CD4-positive, alpha-beta T cell treated with Interleukin-1 beta for 1 hour (primary cell): ENCODE results near the gene EXD3.
A peak's percentile ranks its signal among the peaks of the same experiment; 100 is the strongest.

Experiments
- DNase-seq, 2 donors: peaks; one replicate each; pipeline ENCODE4 v3.0.0-alpha.2; 2020 to 2022

EXD3 gene

DNA sequence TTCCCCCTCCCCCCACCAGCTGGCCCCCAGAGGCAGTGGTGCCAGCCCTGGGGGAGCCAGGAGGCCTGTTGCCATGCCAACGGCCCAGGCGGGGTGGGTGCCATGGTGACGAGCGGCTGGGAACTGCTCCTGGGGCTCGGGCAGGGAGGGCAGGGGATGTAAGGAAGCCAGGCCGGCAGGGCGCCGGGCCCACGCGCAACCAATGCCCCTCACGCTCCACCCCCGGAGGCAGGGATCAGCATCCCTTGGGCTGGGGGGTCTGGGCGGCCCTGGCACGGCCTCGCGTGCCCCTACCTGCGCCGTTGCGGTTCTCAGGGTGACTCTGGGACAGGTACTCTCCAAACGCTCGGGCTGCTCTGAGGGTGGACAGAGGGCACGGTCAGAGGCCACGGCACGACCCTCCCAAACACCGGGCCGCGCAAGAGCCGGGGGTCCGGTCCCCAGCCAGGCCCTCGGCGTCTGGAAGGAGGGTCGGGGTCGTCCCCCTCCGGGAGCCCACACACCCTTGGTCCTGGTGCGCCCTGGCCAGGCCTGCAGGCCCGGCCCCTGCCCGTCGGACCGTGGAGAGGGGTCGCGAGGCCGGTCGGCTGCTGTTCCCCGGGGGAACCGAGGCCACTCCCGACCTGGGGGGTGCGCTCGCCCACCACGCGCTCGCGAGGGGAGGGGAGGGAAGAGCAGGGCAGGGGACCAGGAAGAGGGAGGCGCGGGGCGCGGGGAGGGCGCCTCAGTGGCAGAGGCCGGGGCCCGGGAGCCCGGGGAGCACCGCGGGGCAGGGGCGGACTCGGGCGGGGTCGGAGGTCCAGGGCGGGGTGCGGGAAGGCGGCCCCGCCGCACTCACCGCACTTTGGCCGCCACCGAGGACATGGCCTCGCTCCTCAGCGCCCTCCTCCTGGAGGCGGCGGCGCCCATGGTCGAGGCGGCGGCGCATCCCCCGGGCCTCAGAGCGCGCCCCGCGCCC, 35.5 kb upstream of the EXD3 start:
- DNase-seq: peak; percentile 31 to 35

- no peak for DNase-seq
These were observed 34.6 kb upstream of the EXD3 start for GRCh38 chr9:137457406-137458193.

DNA sequence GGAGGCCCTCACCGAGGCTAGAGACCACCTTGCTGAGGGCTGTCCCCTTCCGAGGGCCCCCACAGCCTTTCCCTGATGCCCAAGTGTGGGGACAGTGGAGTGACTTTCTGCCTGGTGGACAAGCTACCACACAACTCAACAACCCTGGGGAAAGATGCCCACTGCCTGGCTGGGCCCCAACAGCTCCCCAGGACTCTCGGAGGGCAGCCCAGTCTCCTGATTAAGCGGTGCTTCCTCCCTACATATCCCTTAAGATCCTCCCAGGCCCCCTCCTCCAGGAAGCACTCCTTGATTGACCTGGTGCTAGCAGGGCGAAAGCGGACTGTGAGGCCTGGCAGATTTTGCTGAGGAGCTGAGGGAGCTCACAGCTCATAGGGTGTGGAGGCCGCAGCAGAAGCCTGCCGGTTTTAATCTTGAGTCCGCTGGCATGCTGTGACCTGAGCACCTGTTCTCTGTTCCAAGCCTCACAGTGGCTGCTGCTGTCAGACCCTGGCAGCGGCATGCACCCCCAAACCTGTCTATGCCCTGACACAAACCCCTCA, 34.0 kb upstream of the EXD3 start:
- DNase-seq: no peak

GRCh38 chr9:137456061-137456863, 33.3 kb upstream of the EXD3 start:
- DNase-seq: no peak

DNA sequence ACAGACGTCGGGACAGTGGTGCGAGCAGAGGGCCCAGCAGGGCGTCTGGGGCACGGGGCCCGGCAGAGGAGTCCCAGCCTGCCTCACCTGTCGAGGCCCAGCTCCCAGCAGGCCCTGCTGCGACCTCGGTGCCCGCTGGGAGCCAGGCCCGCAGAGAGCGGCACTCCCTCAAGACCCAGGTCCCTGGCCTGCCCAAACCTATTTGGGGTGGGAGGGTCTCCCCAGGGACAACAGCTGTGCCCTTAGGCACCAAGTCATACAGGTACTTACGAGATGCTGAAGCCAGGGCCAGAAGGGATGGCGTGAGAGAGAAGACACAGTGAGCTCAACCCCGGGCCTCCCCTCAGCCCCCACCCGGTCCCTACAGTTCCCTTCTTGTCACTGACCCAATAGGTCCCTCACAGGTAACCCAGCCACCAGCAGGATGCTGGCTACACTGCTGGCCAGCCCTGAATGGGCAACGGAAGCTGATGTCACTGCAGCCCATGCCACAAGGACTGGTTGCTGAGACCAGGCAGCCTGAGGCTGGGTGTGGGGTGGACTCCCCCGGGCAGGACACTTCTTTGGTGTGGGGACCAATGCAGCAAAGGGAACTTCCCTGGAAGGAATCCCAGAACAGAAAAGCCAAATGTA, 32.5 kb upstream of the EXD3 start:
- no peak for DNase-seq

GRCh38 chr9:137454597-137455358, 31.8 kb upstream of the EXD3 start:
- no peak for DNase-seq

- DNase-seq: peak in 1 of 2 donors; percentile 63
These were observed 31.2 kb upstream of the EXD3 start for GRCh38 chr9:137454145-137454596.

GRCh38 chr9:137453643-137454081, 30.7 kb upstream of the EXD3 start:
- DNase-seq: peak; percentile 63 to 79

GRCh38 chr9:137452761-137453642, 30.0 kb upstream of the EXD3 start:
- no peak for DNase-seq

- DNase-seq: peak in 1 of 2 donors; percentile 31
These were observed 29.2 kb upstream of the EXD3 start for GRCh38 chr9:137452006-137452760.

DNA sequence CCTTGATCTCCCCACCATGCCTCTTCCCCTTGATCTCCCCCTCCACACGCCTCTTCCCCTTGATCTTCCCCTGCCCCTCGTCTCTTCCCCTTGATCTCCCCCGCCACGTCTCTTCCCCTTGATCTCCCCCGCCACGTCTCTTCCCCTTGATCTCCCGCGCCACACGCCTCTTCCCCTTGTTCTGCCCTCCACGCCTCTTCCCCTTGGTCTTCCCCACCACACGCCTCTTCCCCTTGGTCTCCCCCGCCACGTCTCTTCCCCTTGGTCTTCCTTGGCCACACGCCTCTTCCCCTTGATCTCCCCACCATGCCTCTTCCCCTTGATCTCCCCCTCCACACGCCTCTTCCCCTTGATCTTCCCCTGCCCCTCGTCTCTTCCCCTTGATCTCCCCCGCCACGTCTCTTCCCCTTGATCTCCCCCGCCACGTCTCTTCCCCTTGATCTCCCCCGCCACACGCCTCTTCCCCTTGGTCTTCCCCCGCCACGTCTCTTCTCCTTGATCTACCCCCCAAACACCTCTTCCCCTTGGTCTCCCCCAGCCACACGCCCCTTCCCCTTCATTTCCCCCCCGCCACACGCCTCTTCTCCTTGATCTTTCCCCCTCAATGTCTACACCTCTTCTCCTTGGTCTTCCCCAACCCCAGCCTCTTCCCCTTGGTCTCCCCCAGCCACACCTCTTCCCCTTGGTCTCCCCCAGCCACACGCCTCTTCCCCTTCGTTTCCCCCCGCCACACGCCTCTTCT, 28.5 kb upstream of the EXD3 start:
- peak in 1 of 2 donors; percentile 36 for DNase-seq

- DNase-seq: peak; percentile 65 to 76
These were observed 27.7 kb upstream of the EXD3 start for GRCh38 chr9:137450539-137451222.

DNA sequence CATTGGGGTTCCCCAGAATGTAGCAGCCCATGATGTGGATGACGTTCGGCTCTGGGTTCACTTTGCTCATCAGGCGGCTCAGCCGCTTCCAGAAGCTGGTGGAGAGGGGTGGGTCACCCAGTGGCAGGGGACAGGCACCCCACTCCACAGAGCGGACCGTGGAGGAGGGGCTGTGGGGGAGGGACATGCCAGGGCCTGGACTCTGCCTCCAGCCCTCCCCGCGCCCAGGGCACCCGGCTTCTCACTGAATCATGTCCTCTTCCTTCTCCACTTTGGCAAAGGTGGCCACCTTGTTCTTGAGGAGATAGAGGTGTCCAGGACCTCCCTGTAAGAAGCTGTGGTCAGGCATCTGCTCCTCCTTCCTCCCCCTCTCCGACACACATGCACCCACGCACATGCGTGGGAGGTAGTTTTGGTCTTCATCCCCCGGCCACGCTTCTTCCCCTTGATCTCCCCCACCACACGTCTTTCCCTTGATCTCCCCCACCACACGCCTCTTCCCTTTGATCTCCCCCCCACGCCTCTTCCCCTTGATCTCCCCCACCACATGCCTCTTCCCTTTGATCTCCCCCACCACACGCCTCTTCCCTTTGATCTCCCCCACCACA, 27.1 kb upstream of the EXD3 start:
- peak in 1 of 2 donors; percentile 65 for DNase-seq

DNA sequence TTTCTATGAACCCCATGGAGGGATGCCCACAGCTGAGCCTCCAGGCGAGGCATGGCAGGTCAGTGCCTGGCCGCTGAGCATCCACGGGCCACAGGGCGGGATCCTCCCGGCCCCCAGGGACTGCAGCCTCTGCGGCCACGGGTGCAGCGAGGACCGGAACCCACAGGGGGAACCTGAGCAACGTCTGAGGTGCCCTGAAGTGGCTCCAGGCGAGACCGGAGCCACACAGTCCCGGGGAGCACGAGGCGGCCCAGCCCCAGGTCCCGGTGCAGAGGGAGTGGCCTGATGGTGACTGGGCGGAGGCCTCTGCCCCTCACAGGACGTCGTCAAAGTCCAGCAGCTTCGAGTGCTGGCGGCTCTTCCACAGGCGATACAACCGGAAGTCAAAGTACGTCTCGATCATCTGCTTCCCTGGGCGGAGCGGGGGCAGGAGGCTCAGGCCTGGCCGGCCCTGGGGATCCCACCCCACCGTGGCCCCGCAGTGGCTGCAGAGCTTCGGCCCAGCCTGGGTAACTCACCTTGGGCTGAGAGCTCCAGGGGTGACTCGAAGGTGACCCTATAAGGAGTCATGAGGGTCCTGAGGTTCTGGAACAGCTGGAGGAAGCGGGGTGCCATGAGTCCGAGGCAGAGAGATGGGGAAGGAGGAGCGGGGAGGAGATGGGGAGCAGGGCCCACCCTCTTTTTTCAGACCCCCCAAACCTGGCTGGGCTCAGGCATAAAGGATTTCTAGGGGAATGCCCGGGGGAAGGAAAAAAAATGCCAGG, 26.3 kb upstream of the EXD3 start:
- no peak for DNase-seq

GRCh38 chr9:137448602-137448962, 25.6 kb upstream of the EXD3 start:
- DNase-seq: no peak

DNA sequence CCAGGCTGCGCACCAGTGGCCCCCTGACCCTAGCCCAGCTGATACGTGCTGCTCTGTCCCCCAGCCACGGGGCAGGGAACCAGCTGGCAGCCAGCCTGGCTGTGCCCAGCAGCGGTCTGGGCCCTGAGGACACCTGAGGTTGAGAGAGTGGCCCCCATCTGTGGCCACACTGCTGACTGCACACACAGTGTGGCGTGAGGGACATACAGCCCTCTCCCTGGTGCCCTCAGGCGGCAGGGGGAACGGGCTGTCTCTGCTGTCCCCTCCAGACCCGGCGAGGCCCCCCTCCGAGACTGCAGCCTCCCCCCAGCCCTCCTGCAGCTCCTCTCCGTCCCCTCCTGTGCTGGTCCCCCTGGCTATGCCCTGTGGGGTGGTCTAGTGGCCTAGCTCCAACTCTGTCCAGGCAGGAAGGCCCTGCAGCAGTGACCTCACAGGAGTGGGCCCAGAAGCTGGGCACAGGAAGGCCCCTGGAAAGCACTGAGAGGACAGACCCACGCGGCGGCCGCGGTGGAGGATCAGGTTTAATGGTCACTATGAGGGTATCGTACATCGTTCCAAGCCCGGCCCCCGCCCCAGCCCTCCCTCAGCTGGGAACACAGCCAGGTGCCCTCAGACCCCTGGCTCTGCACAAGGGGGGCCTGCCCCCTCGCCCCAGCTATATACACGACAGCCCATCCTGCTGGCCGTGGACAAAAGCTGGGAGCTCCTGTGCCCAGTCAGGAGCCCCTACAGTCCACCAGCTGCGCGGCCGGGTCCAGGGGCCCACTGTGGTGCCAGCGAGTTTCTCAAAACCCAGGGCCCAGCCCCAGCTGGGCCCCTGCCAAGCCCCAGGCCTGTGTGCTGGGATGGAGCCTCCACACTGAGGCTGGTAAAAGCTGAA, 25.0 kb upstream of the EXD3 start:
- no peak for DNase-seq
